HepG2 (cell line): ENCODE results near the gene PYGO2. TPM values are rescaled to one million over a fixed set of nuclear protein-coding genes. Genes with fewer than 3 reads are reported as not detected.

Experiments
- ATAC-seq: fragments of 200-7000 bp; cut with Tn5 transposase; 3 replicates; pipeline ENCODE4 v1.9.1; 2020; ENCODE audit warnings: mild to moderate bottlenecking, moderate library complexity
- BruUV-seq: library from RNA; stranded (reverse); fragments of 400-500 nt; replicated peaks from 2 replicates; lab custom pipeline; 2021; lab: Mats Ljungman, UMichigan
- CTCF ChIA-PET: fragments of 300-600 bp; formaldehyde crosslinking; extraction: SDS; loops from one replicate; lab custom pipeline; 2021; ENCODE audit warnings: low total read pairs, inconsistent platforms, low intra/inter-chr PET ratio; lab: Yijun Ruan, JAX
- POLR2A ChIA-PET: fragments of 350-600 bp; sonication (Branson Sonifier 250); formaldehyde crosslinking; loops from one replicate; lab custom pipeline; 2020; ENCODE audit warnings: antibody characterized with exemption, inconsistent platforms; lab: Yijun Ruan, JAX
- DNase-seq: peaks from one replicate; pipeline ENCODE4 v3.0.0-alpha.2; 2015; ENCODE audit warnings: low spot score
- FAIRE-seq: peaks from 3 replicates; lab custom pipeline; 2011; peaks lifted over from hg19 to GRCh38; lab: Jason Lieb, UNC
- H2AFZ ChIP-seq: one replicate; pipeline ENCODE4 v1.6.1; 2011; ENCODE audit warnings: low read length, inconsistent platforms
- H3K27ac ChIP-seq: fragments of 300-600 bp; 3 replicates; pipeline ENCODE4 v1.8.0; 2011; ENCODE audit warnings: mixed run types, mild to moderate bottlenecking, mixed read lengths, low read length, inconsistent platforms; ENCODE audit not compliant: insufficient read depth; ENCODE audit errors: extremely low read length
- H3K27me3 ChIP-seq, 2 experiments: fragments of 200-600 bp in 1 of 2; 2 replicates in 1 of 2; 3 replicates in 1 of 2; pipeline versions ENCODE4 v1.6.0 to v1.8.0; 2011; ENCODE audit warnings: low read length in 2 of 2, mild to moderate bottlenecking in 2 of 2, moderate library complexity in 2 of 2, inconsistent platforms in 1 of 2; ENCODE audit not compliant: insufficient read depth in 2 of 2, control insufficient read depth in 1 of 2
- H3K36me3 ChIP-seq, 2 experiments: fragments of 200-600 bp in 1 of 2; replicated peaks in 1 of 2; 2 replicates in 1 of 2; 3 replicates in 1 of 2; pipeline versions ENCODE4 v1.5.1 to v1.8.0; 2011; ENCODE audit warnings: low read length in 2 of 2, inconsistent platforms in 1 of 2; ENCODE audit not compliant: insufficient read depth in 2 of 2, control insufficient read depth in 1 of 2
- H3K4me1 ChIP-seq: 2 replicates; pipeline ENCODE4 v1.5.1; 2012; ENCODE audit warnings: low read length, inconsistent platforms; ENCODE audit not compliant: insufficient read depth
- H3K4me2 ChIP-seq: 2 replicates; pipeline ENCODE4 v1.6.0; 2011; ENCODE audit warnings: low read depth, low read length, inconsistent platforms
- H3K4me3 ChIP-seq, 3 experiments: fragments of 200-600 bp in 1 of 3; sonication (generic), shearing (Covaris generic) in 1 of 3; replicated peaks in 1 of 3; 2 replicates each; pipeline ENCODE4 v1.5.1; 2011 to 2016; ENCODE audit warnings: low read length in 3 of 3, inconsistent platforms in 2 of 3, low read depth in 2 of 3, mild to moderate bottlenecking in 2 of 3, control low read depth in 1 of 3, mixed read lengths in 1 of 3; ENCODE audit not compliant: insufficient read depth in 1 of 3
- H3K79me2 ChIP-seq: one replicate; pipeline ENCODE4 v1.6.1; 2011; ENCODE audit warnings: low read length, inconsistent platforms; ENCODE audit not compliant: insufficient read depth
- H3K9ac ChIP-seq: 2 replicates; pipeline ENCODE4 v1.6.0; 2011; ENCODE audit warnings: mild to moderate bottlenecking, low read depth, low read length, inconsistent platforms; ENCODE audit not compliant: insufficient read depth
- H3K9me3 ChIP-seq: 2 replicates; pipeline ENCODE4 v1.5.1; 2012; ENCODE audit warnings: mild to moderate bottlenecking, low read length
- H4K20me1 ChIP-seq: 2 replicates; pipeline ENCODE4 v1.6.0; 2011; ENCODE audit warnings: inconsistent platforms, mild to moderate bottlenecking, low read length, moderate library complexity; ENCODE audit not compliant: insufficient read depth
- ATRX ChIP-seq: sonication (generic); formaldehyde crosslinking; IDR thresholded peaks from 2 replicates; pipeline ENCODE4 v1.4.0; 2020; ENCODE audit warnings: missing genetic modification reagents, borderline replicate concordance
- BCL6 ChIP-seq: IDR thresholded peaks from 2 replicates; pipeline ENCODE4 v1.6.1; 2016; ENCODE audit warnings: missing genetic modification reagents, missing compliant biosample characterization
- ELF4 ChIP-seq: sonication (generic); formaldehyde crosslinking; IDR thresholded peaks from 2 replicates; pipeline ENCODE4 v1.5.0; 2020; ENCODE audit warnings: missing genetic modification reagents, mild to moderate bottlenecking, moderate library complexity, borderline replicate concordance
- FLYWCH1 ChIP-seq: sonication (generic); formaldehyde crosslinking; IDR thresholded peaks from 2 replicates; pipeline ENCODE4 v1.8.1; 2023; ENCODE audit warnings: mild to moderate bottlenecking, missing genetic modification reagents
- GATAD2A ChIP-seq: IDR thresholded peaks from 2 replicates; pipeline ENCODE4 v1.6.1; 2016
- NFE2 ChIP-seq: sonication (generic); formaldehyde crosslinking; IDR thresholded peaks from 2 replicates; pipeline ENCODE4 v1.4.0; 2020; ENCODE audit warnings: missing genetic modification reagents
- NFE2L1 ChIP-seq: sonication (generic); formaldehyde crosslinking; IDR thresholded peaks from 2 replicates; pipeline ENCODE4 v1.4.0; 2020; ENCODE audit warnings: missing genetic modification reagents, mild to moderate bottlenecking, borderline replicate concordance
- PAWR ChIP-seq: sonication (generic); formaldehyde crosslinking; IDR thresholded peaks from 2 replicates; pipeline ENCODE4 v1.4.0; 2020; ENCODE audit warnings: missing genetic modification reagents, mild to moderate bottlenecking, borderline replicate concordance
- RBFOX2 ChIP-seq: fragments of 200-400 bp; formaldehyde crosslinking; IDR thresholded peaks from 2 replicates; pipeline ENCODE4 v1.6.1; 2017; ENCODE audit warnings: low read depth, mild to moderate bottlenecking, low read length
- SALL2 ChIP-seq: sonication (generic); formaldehyde crosslinking; IDR thresholded peaks from 2 replicates; pipeline ENCODE4 v1.8.1; 2023; ENCODE audit warnings: mild to moderate bottlenecking, missing genetic modification reagents, inconsistent platforms
- SOX13 ChIP-seq, 3 experiments: fragments of 450-650 bp in 1 of 3; sonication (generic) in 1 of 3; formaldehyde crosslinking in 1 of 3; IDR thresholded peaks in 2 of 3; conservative IDR thresholded peaks in 1 of 3; 2 replicates each; pipeline versions ENCODE4 v1.5.0 to v1.6.1; 2016 to 2020; ENCODE audit warnings: antibody characterized with exemption in 1 of 3, mild to moderate bottlenecking in 1 of 3, missing compliant biosample characterization in 1 of 3, missing genetic modification reagents in 1 of 3, moderate library complexity in 1 of 3
- ZMYM3 ChIP-seq: sonication (generic); formaldehyde crosslinking; IDR thresholded peaks from 2 replicates; pipeline ENCODE4 v1.5.1; 2020; ENCODE audit warnings: mild to moderate bottlenecking, missing genetic modification reagents
- ZNF138 ChIP-seq: sonication (generic); formaldehyde crosslinking; IDR thresholded peaks from 2 replicates; pipeline ENCODE4 v1.5.0; 2020; ENCODE audit warnings: mild to moderate bottlenecking, low read depth, missing genetic modification reagents
- ZNF333 ChIP-seq: sonication (generic); formaldehyde crosslinking; IDR thresholded peaks from 2 replicates; pipeline ENCODE4 v1.4.0; 2020; ENCODE audit warnings: mild to moderate bottlenecking, missing genetic modification reagents, borderline replicate concordance
- ZNF367 ChIP-seq: sonication (generic); formaldehyde crosslinking; IDR thresholded peaks from 2 replicates; pipeline ENCODE4 v1.4.0; 2020; ENCODE audit warnings: missing genetic modification reagents, borderline replicate concordance
- ZNF737 ChIP-seq: sonication (generic); formaldehyde crosslinking; IDR thresholded peaks from 2 replicates; pipeline ENCODE4 v1.5.0; 2020; ENCODE audit warnings: missing genetic modification reagents, mild to moderate bottlenecking, borderline replicate concordance
- ZNF761 ChIP-seq: sonication (generic); formaldehyde crosslinking; conservative IDR thresholded peaks from 2 replicates; pipeline ENCODE4 v1.4.0; 2020; ENCODE audit warnings: mild to moderate bottlenecking, missing genetic modification reagents
- ZSCAN21 ChIP-seq: sonication (generic); formaldehyde crosslinking; IDR thresholded peaks from 2 replicates; pipeline ENCODE4 v1.8.0; 2022; ENCODE audit warnings: mild to moderate bottlenecking, missing genetic modification reagents, moderate library complexity, borderline replicate concordance
- WGBS: methylation state at CpG from one replicate; pipeline ENCODE4 v1.1.6; 2017; ENCODE audit warnings: low lambda C conversion rate; 5-methylcytosine and 5-hydroxymethylcytosine counted together
- in situ Hi-C: cut with HindIII; loops from 2 replicates; pipeline ENCODE4 v1.10.0; 2017; ENCODE audit warnings: low pct_unique_long_range_greater_than_20kb; ENCODE audit not compliant: extremely low pct_ligation_motif_present
- intact Hi-C: fragments of 100-400 bp; cut with micrococcal nuclease; formaldehyde crosslinking; loops from one replicate; pipeline ENCODE4 v1.10.0; 2022; ENCODE audit not compliant: unreplicated experiment
- polyA plus RNA-seq, 8 experiments: library from polyadenylated mRNA; depleted of rRNA in 3 of 8; stranded (reverse) in 7 of 8; unstranded in 1 of 8; fragments of >200 nt; fragmentation: Illumina TruSeq in 4 of 8; extraction: Trizol in 4 of 8; gene quantifications; 2 replicates each; pipeline versions ENCODE4 v1.2.1 to v1.2.3, GENCODE V29; 2011 to 2016; ENCODE audit warnings: low read depth in 4 of 8, missing spikeins in 1 of 8, mixed read lengths in 1 of 8; ENCODE audit not compliant: insufficient read depth in 1 of 8
- total RNA-seq, 5 experiments: library from RNA; depleted of rRNA; stranded (reverse); fragments of >200 nt; fragmentation: Illumina TruSeq; extraction: Trizol; gene quantifications; 2 replicates each; pipeline ENCODE4 v1.2.3, GENCODE V29; 2016; ENCODE audit warnings: low read depth in 1 of 5
- TF ChIP-seq, protein P1 (sequence below): sonication (generic); formaldehyde crosslinking; IDR thresholded peaks from 2 replicates; pipeline ENCODE4 v1.5.0; 2020; ENCODE audit warnings: mild to moderate bottlenecking, missing genetic modification reagents
- TF ChIP-seq, protein P2 (sequence below): sonication (generic); formaldehyde crosslinking; IDR thresholded peaks from 2 replicates; pipeline ENCODE4 v1.4.0; 2020; ENCODE audit warnings: mild to moderate bottlenecking, missing genetic modification reagents

PYGO2 gene
- total and polyA plus RNA-seq, 2 of the 13 experiments (the other 11 are each of a cell fraction or from before 2014, with no cell fraction given), result 20.3 to 21.8 TPM

DNA sequence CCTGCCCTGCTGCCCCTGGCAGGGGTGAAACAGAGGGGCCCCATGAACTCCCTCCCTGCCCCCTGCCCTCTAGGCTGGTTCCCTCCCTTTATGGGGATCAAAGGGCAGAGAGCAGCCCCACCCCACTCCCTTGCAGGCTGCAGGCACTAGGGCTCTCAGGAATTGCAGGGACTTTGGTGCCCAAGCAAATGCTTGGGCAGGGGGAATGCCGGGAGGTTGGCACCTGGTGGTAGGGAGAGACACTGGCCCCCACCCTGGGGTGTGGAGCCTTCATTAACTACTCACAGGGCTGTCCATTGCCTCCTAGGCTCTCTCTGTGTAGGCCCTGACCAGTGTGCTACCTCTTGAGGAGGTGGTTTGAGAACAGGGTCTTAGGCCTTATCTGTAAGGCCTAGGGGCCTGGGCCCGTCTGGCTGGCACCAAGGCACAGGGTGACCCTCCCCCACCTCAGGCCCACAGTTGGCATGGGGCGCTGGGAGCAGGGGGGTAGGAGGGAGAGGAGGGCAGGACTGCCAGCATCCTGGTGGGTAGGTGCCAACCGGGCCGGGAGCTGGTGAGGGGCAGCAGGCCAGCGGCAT lies 45.8 kb upstream of the PYGO2 start:
- H3K4me1 ChIP-seq, result peaks cover 84% of the 10 kb centered on the region
- no peaks in the 10 kb centered on the region; a peak in 1 of 5 replicates for H3K27me3 ChIP-seq
- H2AFZ ChIP-seq, result no peak overlapping the region
- no TSS peak for BruUV-seq
- H3K36me3 ChIP-seq, result peaks cover 3 to 8% of the 10 kb centered on the region in 2 experiments; a peak in 3 of 5 replicates
- peaks cover 46% of the 10 kb centered on the region for H3K79me2 ChIP-seq
- ChIA-PET POLR2A (interaction anchor here (0.9 to 1.6 kb wide), 4 partner anchors 10 to 35 kb away, joined by 3 to 10 read pairs (median 6); no protein-coding TSS in a partner anchor), CTCF (no interaction called here)
- intact Hi-C loops, result no loop called here
- H3K9ac ChIP-seq, result 0 out of 2 replicates have a peak overlapping the region, but pooled peaks have one; percentile 43
- in situ Hi-C loops, result no loop called here
- H3K4me3 ChIP-seq, result 0 out of 6 replicates have a peak overlapping the region, but pooled peaks of 1 of the 3 experiments have one; percentile 28
- H3K9me3 ChIP-seq, result no peaks in the 10 kb centered on the region
- peak overlapping the region; percentile 36; the same call in 1 of the 2 replicates for H3K4me2 ChIP-seq
- DNase-seq (no peak), ATAC-seq (peak; percentile 18), FAIRE-seq (no peak)
- H4K20me1 ChIP-seq, result peaks cover 6% of the 10 kb centered on the region; the same call in 1 of the 2 replicates
- peak overlapping the region; percentile 40 for H3K27ac ChIP-seq
- WGBS, result 85% methylated on average over 4 of the region's 6 CpGs
- TF ChIP-seq ZSCAN21 (CRISPR knock-in tag), result no peak
- TF ChIP-seq ZNF138 (CRISPR knock-in tag), result no peak
- TF ChIP-seq, protein P1, sequence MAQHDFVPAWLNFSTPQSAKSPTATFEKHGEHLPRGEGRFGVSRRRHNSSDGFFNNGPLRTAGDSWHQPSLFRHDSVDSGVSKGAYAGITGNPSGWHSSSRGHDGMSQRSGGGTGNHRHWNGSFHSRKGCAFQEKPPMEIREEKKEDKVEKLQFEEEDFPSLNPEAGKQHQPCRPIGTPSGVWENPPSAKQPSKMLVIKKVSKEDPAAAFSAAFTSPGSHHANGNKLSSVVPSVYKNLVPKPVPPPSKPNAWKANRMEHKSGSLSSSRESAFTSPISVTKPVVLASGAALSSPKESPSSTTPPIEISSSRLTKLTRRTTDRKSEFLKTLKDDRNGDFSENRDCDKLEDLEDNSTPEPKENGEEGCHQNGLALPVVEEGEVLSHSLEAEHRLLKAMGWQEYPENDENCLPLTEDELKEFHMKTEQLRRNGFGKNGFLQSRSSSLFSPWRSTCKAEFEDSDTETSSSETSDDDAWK (CRISPR knock-in tag), result no peak
- TF ChIP-seq SOX13 (IDR thresholded peaks at IDR 0.05), result no peak
- no peak for TF ChIP-seq SOX13 (CRISPR knock-in tag; conservative IDR thresholded peaks at IDR 0.05 in 1 of 2, IDR thresholded peaks at IDR 0.05 in 1 of 2)
- TF ChIP-seq BCL6 (CRISPR knock-in tag), result no peak
- TF ChIP-seq FLYWCH1 (CRISPR knock-in tag), result no peak
- no peak for TF ChIP-seq PAWR
- TF ChIP-seq ZNF367 (CRISPR knock-in tag), result no peak
- no peak for TF ChIP-seq ZNF737
- no peak for TF ChIP-seq NFE2 (CRISPR knock-in tag)
- peak; percentile 44; the same call in 1 of the 2 replicates for TF ChIP-seq RBFOX2
- TF ChIP-seq ZNF761 (CRISPR knock-in tag), result no peak
- no peak for TF ChIP-seq ELF4 (CRISPR knock-in tag)
- TF ChIP-seq ZNF333, result no peak
- TF ChIP-seq GATAD2A (CRISPR knock-in tag), result 0 out of 2 replicates have a peak, but pooled peaks have one; percentile 31
- no peak for TF ChIP-seq ATRX (CRISPR knock-in tag)
- no peak for TF ChIP-seq SALL2
- no peak for TF ChIP-seq ZMYM3
- TF ChIP-seq, protein P2, sequence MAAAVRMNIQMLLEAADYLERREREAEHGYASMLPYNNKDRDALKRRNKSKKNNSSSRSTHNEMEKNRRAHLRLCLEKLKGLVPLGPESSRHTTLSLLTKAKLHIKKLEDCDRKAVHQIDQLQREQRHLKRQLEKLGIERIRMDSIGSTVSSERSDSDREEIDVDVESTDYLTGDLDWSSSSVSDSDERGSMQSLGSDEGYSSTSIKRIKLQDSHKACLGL, result no peak
- no peak for TF ChIP-seq NFE2L1
